Dermis microvascular lymphatic vessel endothelial cell (primary cell): Measurements from ENCODE around the gene HEXD. TPM values are rescaled to one million over a fixed set of nuclear protein-coding genes. Genes with fewer than 3 reads are reported as not detected.

Experiments used
- DNase-seq, 2 donors: peaks; one replicate each; pipeline versions ENCODE4 v3.0.0 to v3.0.0-alpha.2; 2010; ENCODE audit warnings: low read depth in 2 of 2
- total RNA-seq: library from RNA; depleted of rRNA; stranded (reverse); fragments of >200 nt; gene quantifications from 2 replicates; pipeline ENCODE4 v1.2.1, GENCODE V29; 2014

The HEXD gene
- total RNA-seq, 1 donor from 2014 or later, result 6.8 TPM

DNA sequence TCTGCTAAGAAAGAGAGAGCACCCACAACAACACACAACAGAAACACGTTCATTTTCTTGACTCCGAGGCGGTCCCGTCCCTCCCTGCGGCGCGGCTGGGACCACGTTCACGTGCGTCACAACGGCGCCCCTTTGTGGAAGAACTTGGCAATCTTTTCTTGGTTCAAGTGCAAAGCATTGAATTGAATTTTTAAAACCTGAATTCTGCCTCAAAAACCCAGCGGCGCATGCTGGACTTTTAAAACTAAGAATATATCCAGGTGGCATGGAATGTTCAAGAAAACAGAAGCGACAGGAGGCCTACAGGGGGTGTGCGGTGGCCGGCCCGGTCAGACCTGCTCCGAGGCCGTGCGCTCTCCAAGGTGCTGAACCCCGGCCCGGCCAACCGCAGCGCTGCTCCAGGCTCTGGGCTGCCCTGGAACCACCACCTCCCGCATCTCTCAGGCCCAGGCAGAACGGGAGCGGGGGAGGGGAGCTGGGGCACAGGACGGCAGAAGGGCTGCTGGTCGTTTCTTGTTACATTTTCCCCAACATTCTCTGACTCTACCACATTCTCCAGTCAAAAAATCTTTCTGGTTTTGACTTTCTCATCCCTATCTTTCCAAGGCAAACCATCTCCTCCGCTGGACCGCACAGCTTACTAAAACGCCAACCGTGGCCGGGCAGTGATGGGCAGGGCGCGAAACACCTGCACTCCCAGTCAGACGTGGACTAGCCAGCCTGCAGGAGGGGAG is 3.4 kb upstream of the HEXD start:
- DNase-seq, result peak; percentile 30 to 75

DNA sequence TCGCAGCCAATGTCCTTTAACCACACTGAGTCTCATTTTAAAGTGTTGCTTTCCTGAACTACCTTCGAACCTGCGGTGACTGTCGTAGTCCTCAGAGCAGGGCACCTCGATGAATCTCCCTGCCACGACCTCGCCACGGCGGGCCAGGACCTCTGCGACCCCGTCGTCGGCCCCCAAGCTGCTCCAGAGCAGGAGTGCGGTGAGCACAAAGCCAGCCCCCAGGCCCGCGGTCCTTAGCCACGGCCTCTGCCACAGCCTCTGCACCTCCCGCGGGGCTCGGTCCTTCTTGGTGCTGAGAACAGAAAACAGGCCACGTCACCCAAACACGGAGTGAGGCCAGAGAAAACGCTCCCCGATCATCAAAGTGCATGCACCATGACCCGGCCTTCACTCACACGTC is 2.8 kb upstream of the HEXD start:
- no peak for DNase-seq

DNA sequence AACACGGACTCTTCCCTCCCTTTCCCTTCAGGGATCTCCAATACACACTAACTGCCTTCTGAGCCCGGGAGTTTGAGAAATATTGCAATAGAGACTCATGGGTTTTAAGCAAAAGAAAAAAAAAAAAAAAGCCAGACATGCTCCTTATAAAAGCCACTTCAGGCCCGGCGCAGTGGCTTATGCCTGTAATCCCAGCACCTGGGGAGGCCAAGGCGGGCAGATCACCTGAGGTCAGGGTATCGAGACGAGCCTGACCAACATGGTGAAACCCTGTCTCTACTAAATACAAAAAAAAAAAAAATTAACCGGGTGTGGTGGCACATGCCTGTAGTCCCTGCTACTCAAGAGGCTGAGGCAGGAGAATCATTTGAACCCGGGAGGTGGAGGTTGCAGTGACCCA is 2.4 kb upstream of the HEXD start:
- DNase-seq, result no peak

DNA sequence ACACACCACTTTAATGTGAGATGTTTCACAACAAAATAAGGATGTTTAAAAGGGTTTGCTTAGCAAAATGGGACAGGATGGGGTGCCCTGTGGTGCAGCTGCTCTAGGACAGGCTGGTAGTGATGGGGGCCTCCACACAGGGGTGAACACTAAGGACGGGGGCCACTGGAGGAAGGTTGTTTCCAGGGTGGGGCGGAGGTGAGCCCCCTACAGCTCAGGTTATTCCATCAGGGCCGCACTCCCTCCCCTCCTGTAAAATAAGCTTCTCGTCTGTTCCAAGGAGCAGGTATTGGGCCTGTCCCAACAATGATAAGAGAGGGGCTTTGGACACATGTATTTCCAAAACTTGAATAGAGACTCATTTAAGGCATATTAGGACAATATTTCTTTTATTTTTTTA is 1.9 kb upstream of the HEXD start:
- DNase-seq, result no peak

DNA sequence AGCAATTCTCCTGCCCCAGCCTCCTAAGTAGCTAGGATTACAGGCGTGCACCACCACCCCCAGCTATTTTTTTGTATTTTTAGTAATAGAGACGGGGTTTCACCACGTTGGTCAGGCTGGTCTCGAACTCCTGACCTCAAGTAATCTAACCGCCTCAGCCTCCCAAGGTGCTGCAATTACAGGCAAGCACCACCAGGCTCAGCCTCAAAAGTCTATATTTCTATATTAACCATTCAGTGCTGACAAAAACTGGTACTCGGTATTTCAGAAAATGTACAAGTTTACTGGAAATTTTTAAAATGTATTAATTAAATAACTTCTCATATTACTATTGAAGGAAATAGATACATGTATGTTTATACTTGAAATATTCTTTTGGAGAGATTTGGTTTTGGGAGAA is 1.4 kb upstream of the HEXD start:
- DNase-seq, result no peak

DNA sequence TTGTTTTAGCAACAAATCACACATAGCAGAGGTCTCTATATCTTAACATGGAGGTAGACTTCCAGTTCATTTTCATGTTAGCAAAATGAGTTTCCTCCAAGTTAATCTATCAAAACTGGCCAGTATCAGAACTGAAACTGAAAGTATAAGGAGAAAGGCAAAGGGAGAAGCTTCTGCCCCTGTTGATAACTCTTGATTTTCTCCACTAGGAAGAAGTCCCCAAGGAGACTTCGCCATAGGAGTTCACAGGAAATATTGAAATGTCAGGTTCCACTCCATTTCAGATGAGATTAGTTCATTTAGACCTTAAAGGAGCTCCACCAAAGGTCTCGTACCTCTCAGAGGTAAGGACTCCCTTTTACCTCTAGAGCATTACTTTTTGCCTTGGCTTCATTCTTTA is 1.4 kb downstream of the HEXD start:
- no peak for DNase-seq

DNA sequence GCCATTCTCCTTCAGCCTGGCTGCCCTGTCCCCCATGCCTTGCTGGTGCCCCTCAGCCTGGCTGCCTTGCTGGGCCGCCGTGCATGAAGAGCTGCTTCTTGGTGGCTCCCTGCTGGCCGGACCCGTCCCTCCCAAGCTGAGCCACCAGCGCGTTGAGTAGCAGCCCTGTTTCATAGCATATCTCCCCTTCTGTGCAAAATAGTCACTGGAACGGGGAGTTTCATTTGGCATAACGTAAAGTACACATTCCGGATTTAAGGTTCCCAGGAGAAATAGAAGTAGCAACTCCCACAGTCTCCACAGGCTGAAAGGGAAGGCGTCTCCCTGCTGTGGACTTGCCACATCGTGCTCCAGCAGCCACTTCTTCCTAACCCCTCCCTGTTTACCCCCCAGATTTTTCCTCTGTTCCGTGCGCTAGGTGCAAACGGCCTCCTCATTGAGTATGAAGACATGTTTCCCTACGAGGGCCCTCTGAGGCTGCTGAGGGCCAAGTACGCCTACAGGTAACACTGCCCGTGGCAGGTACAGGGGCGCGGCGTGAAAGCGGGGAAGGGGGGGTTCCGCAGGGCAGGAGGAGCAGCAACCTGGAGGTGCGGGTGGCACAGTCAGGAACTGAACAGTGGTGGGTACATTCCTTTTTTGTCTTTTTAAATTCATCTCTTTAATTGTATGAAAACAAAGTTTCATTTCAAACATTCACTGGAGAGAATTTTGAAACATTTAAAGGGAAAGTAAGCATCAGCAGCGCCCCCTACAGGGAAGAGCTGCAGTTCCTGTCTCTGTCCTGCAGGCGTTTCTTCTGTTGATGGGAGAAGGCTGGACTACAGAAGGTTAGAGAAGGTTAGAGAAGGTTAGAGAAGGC is 6.1 kb downstream of the HEXD start:
- peak in 1 of 2 donors; percentile 51 for DNase-seq

DNA sequence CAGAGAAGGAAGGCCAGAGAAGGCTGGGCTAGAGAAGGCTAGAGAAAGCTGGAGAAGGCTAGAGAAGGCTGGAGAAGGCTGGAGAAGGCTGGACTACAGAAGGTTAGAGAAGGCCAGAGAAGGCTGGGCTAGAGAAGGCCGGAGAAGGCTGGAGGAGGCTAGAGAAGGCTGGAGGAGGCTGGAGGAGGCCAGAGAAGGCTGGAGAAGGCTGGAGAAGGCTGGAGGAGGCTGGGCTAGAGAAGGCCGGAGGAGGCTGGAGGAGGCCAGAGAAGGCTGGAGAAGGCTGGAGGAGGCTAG is 6.7 kb downstream of the HEXD start:
- no peak for DNase-seq

DNA sequence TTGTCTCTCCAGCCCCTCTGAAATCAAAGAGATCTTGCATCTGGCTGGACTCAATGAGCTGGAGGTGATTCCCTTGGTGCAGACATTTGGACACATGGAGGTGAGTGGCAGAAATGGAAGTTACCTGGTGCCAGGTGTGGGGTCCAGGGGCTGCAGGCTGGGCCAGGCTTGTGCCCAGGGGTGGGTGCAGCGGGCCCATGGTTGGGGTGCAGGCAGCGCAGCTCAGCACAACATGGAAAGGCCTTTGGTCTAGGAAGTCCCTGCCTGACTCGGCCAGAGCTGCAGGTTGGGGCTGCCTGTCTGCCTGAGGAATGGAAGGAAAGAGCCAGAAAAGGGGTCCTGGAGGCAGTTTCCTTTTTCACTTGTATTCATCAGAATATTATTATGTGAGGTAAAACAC is 10.4 kb downstream of the HEXD start:
- no peak for DNase-seq

DNA sequence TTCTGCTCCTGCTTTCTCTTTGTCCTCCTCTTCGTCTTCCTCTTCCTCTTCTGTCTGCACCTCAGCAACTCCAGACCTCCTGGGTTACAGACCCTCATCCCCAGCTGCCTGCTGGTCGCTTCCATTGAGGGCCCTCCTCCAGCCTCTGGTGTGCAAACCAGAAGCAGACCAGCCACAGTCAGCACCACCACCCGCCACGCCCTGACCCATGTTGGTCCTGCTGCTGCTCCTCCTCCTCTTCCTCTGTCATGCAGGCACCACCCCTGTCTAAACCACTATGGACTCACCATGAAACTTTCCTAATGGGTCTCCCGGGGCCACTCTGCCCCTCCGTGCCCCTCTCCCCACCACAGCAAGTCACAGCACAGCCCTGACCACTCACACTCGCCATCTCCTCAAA is 11.7 kb downstream of the HEXD start:
- DNase-seq, result no peak

DNA sequence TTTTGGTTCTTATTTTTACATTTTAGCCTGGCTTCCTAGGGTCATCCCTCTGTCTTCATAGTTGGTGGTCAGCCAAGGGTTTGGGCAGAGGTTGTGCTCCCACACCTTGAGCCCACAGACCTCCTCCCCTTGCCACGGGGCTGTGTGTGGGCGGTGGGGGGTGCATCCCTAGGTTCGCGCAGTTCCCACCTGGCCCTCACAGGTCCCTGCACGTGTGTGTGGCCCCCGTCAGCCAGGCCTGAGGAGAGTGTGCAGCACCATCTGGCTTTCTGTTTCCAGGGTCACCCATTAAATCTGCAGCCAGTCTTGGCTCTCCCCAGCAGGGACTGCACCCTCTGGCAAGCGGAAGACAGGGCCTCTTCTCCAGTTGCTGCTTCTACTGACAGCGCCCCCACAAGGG is 13.9 kb downstream of the HEXD start:
- no peak for DNase-seq

DNA sequence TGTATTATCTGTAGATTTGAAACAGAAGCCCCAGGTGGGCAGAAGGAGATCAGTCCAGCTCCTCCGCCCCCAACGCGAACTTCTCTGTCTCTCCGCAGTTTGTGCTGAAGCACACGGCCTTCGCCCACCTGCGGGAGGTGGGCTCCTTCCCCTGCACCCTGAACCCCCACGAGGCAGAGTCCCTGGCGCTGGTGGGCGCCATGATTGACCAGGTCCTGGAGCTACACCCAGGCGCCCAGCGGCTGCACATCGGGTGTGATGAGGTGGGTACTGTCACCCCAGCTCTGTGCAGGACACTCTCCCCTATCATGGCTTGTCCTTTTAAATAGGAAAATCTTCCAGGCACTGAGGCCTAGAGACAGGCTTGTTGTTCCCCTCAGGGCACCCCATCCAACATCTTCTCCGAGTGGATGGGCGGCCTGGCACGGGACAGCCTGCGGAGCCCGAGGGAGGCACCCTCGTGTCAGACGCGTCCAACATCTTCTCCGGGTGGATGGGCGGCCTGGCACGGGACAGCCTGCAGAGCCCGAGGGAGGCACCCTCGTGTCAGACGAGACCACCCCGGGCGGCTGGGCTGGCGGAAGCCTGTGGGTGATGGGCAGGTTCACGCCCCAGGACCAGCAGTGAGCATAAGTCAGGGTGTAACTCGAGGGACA is 15.5 kb downstream of the HEXD start:
- DNase-seq, result no peak

DNA sequence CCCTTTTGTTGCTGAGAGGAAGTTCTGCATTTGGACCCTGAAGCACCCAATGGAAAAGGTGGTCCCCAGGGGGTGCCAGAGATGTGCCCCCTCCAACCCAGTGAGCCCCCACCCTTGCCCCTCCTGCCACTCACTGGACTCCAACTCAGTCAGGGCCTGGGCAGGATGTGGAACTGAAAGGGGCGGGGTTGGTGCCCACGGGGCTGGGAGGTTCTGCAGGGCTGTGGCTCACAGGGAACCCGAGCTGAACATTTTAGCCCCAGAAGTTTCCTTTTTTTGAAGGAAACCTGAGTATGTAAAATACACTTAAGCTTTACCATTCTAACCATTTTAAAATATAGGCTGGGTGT is 16.0 kb downstream of the HEXD start:
- no peak for DNase-seq

DNA sequence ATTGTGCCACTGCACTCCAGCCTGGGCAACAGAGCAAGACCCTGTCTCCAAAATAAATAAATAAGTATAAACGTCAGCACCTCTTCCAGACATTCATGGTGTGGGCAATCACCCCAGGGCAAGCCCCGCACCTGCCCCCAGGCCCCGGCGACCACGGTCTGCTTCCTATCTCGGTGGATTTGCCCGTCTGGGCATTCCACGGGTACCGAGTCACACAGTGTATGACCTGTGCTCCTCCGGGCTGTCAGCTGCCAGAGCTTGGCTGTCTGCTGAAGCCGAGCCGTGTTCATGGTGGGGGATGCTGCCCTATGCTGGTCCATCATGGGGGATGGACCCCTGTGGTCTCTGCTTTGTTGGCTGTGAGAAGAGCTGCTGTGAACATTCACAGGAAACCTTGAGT is 17.0 kb downstream of the HEXD start:
- DNase-seq, result no peak

DNA sequence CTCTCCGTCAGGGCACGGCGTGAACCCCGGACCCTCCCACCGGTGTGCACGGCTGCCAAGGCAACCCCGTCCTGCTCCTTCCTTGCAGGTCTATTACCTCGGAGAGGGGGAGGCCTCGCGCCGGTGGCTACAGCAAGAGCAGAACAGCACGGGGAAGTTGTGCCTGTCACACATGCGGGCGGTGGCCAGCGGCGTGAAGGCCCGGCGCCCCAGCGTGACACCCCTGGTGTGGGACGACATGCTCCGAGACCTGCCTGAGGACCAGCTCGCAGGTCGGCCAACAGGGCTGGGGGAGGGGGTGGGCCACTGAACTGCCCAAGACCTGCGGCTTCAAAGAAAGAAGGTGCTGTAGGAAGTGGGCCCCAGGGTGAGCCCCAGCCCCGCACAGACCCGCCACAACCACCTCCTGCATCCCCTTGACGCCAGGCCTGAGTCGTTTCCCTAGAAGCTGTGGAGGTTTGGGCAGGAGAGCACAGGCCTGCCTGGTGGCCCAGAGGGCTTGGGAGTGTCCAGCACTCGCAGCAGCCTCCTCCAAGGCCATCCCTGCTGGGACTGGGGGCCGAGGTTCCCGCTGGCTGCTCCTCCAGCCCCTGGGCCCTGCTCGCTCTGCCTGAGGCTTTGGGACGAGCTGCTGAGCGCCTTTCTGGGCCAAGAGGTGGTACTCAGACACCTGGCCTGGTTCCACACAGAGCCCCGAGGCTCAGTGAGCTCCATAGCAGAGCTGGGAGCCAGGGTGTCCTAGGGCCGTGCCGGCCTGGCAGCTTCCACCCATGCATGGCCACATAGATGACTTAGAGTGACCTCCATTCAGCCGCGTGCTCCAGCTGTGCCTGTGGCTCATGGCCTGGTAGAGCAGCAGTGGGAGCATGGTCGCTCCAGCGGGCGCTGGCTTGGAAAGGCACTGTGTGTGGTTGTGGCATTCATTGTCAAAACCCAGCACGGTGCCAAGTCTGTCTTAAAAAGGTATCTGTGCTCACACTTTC is 17.7 kb downstream of the HEXD start:
- DNase-seq, result no peak

DNA sequence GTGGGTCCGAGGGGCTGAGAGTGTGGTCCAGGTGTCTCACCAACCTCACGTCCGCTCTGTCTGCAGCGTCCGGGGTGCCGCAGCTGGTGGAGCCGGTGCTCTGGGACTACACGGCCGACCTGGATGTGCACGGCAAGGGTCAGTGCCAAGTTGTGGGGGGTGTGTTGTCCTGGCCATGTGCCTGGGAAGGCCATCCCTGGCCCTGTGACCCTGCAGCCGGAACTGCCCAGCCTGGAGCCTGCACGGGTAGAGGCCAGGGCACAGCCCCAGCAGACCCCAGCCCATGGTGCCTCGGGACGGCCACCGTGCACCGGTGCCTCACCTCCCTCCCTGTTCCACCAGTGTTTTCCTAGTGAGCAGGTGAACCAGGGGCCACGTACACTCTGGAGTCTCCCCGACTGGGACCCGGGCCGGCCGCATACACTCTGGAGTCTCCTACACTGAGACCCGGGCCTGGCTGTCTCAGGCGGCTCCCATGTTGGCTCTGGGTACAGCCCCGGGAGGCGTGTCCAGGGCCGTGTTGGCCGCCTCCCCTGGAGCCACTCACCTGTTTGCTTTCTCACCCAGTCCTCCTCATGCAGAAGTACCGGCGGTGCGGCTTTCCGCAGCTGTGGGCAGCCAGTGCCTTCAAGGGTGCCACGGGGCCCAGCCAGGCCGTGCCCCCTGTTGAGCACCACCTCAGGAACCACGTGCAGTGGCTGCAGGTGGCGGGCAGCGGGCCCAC is 18.6 kb downstream of the HEXD start:
- no peak for DNase-seq

DNA sequence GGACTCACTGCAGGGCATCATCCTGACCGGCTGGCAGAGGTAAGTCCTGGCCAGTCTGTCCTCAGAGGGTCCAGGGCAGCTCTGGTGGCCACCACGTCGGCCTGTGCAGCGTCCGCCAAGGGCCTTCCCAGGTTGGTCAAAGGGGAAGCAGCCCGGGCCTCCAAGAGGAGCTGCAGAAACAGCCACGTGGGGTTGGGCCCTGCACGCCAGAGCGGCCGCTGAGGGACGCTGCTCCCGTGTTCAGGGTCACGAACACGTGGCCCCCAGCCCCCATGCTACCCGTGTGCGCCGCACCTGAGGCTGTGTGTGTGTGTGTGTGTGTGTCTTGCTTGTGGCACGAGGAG is 19.1 kb downstream of the HEXD start:
- no peak for DNase-seq

DNA sequence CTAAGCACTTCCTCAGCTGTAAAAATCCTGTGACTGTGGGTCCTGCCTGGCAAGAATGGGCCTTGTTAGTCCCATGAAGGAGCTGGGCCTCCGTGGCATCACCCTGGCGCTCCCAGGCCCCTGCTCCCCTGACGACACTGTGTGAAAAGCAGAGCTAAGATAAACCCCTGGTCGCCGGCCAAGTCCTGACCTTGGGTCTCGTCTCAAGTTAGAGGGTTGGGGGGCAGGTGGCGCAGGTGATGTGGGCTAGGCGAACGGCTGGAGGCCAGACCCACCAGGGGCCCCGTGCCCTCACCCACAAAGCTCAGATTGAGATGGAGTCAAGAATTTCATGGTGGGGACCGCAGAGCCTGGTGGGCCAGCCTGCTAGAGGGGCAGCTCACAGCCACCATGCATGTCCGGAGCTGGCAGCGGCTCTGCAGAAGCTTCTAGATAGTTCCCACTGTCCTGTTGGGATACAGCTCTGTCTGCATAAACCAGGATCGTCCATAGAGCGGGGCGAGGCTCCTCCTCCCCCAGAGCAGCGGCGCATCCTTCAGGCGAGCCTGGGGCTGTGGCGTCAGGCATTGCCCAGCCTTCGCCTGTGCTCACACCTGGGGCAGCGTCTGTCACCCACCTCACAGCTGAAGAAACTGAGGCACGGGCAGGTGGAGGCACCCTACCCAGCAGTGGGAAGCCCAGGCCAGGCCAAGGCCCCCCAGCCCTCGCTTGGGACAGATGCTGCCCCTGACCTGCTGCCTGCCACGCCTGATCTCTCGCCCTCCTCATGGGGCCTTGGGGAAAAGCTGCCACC is 20.4 kb downstream of the HEXD start:
- no peak for DNase-seq

DNA sequence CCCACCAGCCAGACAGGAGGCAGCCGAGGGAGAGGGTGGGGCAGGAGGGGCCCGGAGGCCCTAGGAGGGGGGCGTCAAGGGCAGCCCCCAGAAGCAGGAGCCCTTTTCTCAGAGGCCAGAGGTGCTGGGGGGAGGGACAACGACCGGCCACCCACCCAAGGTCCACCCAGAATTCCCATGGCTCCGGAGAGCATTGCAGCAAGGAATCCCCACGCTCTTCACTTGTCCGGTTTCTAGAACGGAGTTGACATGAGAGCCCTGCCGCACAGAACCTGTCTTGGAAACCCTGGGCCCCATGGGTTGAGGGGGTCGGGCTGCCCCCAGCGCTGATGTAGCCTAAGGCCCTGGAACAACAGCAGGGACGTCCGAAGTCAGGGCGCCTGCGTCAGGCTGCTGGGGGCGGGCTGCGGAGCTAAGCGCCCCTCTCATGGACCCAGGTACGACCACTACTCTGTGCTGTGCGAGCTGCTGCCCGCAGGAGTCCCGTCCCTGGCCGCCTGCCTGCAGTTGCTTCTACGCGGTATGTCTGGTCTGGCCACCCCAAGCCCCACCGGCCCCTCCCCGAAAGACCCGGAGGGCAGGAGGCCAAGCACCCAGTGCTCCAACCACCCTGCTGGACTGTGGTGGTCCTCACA is 21.2 kb downstream of the HEXD start:
- no peak for DNase-seq

DNA sequence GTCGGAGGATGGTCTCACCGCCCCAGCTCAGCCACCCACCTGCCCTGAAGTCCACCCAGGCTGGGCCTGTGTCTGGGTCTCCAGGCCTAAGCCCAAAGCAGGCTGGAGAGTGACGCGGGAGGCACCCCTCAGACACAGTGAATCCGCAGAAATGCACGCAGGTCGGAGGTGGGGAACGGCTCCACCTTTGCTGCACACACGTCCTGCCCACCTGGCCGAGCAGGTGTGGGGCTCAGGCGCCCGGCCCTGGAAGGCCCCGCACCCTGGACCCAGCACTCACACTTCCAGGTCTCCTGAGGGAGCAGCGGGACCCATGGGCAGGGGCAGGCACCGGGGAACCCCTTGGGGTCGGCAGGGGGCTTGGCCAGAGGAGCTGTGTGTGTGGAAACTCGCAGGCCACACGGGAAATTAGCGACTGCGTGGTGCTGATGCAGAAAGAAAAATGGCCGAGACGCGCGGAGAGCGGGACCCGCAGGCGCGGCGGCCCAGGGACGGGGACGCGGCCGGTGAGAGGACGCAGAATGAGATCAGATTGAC is 21.8 kb downstream of the HEXD start:
- no peak for DNase-seq
